IMR-90 (cell line): ENCODE data around the gene TEX11. TPM values are rescaled to one million over a fixed set of nuclear protein-coding genes. Genes with fewer than 3 reads are reported as not detected.

ENCODE experiments used
- ATAC-seq: fragments of 200-7000 bp; cut with Tn5 transposase; 2 replicates; pipeline ENCODE4 v1.9.1; 2020; ENCODE audit warnings: low read depth, mild to moderate bottlenecking, moderate library complexity
- BruUV-seq: library from RNA; stranded (reverse); fragments of 400-500 nt; replicated peaks from 2 replicates; lab custom pipeline; 2021; lab: Mats Ljungman, UMichigan
- CTCF ChIA-PET: fragments of 300-600 bp; formaldehyde crosslinking; extraction: SDS; loops from one replicate; lab custom pipeline; 2021; ENCODE audit warnings: antibody characterized with exemption; lab: Yijun Ruan, JAX
- POLR2A ChIA-PET: fragments of 300-600 bp; sonication (Branson Sonifier 250); formaldehyde crosslinking; loops from one replicate; lab custom pipeline; 2022; ENCODE audit warnings: antibody characterized with exemption; ENCODE audit not compliant: unreplicated experiment; lab: Charles Lee
- DNase-seq: peaks from one replicate; pipeline ENCODE4 v3.0.0; 2013
- H2AFZ ChIP-seq: replicated peaks from 2 replicates; pipeline ENCODE3; 2013; ENCODE audit warnings: low read length, mild to moderate bottlenecking; ENCODE audit not compliant: poor library complexity
- H2AK5ac ChIP-seq: 2 replicates; pipeline ENCODE4 v1.6.1; 2013; ENCODE audit warnings: low read depth, low read length, inconsistent platforms
- H2AK9ac ChIP-seq: replicated peaks from 2 replicates; pipeline ENCODE3; 2013; ENCODE audit warnings: mild to moderate bottlenecking, low read depth, low read length, moderate library complexity; ENCODE audit not compliant: poor library complexity
- H2BK120ac ChIP-seq: 2 replicates; pipeline ENCODE4 v1.6.1; 2013; ENCODE audit warnings: low read depth, low read length, inconsistent platforms
- H2BK15ac ChIP-seq: 3 replicates; pipeline ENCODE4 v1.6.1; 2013; ENCODE audit warnings: low read depth, low read length, inconsistent platforms
- H2BK20ac ChIP-seq: 2 replicates; pipeline ENCODE4 v1.6.1; 2013; ENCODE audit warnings: low read depth, mild to moderate bottlenecking, inconsistent platforms, low read length, moderate library complexity
- H2BK5ac ChIP-seq: 2 replicates; pipeline ENCODE4 v1.6.1; 2013; ENCODE audit warnings: mild to moderate bottlenecking, low read depth, low read length, inconsistent platforms; ENCODE audit not compliant: poor library complexity, severe bottlenecking
- H3K14ac ChIP-seq: replicated peaks from 2 replicates; pipeline ENCODE4 v1.6.1; 2013; ENCODE audit warnings: low read depth, low read length, inconsistent platforms
- H3K18ac ChIP-seq: 2 replicates; pipeline ENCODE4 v1.6.1; 2013; ENCODE audit warnings: low read depth, low read length, control low read depth
- H3K23ac ChIP-seq: 2 replicates; pipeline ENCODE4 v1.6.1; 2013; ENCODE audit warnings: low read depth, low read length, inconsistent platforms
- H3K27ac ChIP-seq: 2 replicates; pipeline ENCODE4 v1.5.1; 2013; ENCODE audit warnings: mild to moderate bottlenecking, control low read depth, low read length; ENCODE audit not compliant: insufficient read depth
- H3K27me3 ChIP-seq: 2 replicates; pipeline ENCODE4 v1.6.1; 2013; ENCODE audit warnings: low read length; ENCODE audit not compliant: control insufficient read depth, insufficient read depth
- H3K36me3 ChIP-seq: 2 replicates; pipeline ENCODE4 v1.6.1; 2013; ENCODE audit warnings: low read length, mixed read lengths; ENCODE audit not compliant: control insufficient read depth, insufficient read depth
- H3K4ac ChIP-seq: 2 replicates; pipeline ENCODE4 v1.6.1; 2013; ENCODE audit warnings: low read depth, low read length, inconsistent platforms
- H3K4me1 ChIP-seq: 2 replicates; pipeline ENCODE4 v1.6.1; 2013; ENCODE audit warnings: low read length, mixed read lengths; ENCODE audit not compliant: control insufficient read depth, insufficient read depth
- H3K4me2 ChIP-seq: 2 replicates; pipeline ENCODE4 v1.6.1; 2013; ENCODE audit warnings: low read depth, mild to moderate bottlenecking, control low read depth, low read length, moderate library complexity
- H3K4me3 ChIP-seq: 2 replicates; pipeline ENCODE4 v1.5.1; 2013; ENCODE audit warnings: low read depth, mild to moderate bottlenecking, control low read depth, low read length, moderate library complexity; ENCODE audit not compliant: insufficient read depth
- H3K56ac ChIP-seq: 2 replicates; pipeline ENCODE4 v1.6.1; 2013; ENCODE audit warnings: low read length, inconsistent platforms; ENCODE audit not compliant: insufficient read depth; ENCODE audit errors: extremely low read depth
- H3K79me1 ChIP-seq, 2 experiments: 2 replicates each; pipeline ENCODE4 v1.6.1; 2013; ENCODE audit warnings: low read length in 2 of 2, inconsistent platforms in 1 of 2, low read depth in 1 of 2
- H3K9ac ChIP-seq: 2 replicates; pipeline ENCODE4 v1.6.1; 2013; ENCODE audit warnings: low read depth, low read length, control low read depth
- H3K9me1 ChIP-seq: 2 replicates; pipeline ENCODE4 v1.6.1; 2013; ENCODE audit warnings: low read length, inconsistent platforms; ENCODE audit not compliant: insufficient read depth
- H3K9me3 ChIP-seq: 2 replicates; pipeline ENCODE4 v1.6.1; 2013; ENCODE audit warnings: low read length; ENCODE audit not compliant: control insufficient read depth, insufficient read depth
- H4K20me1 ChIP-seq: 2 replicates; pipeline ENCODE4 v1.6.1; 2013; ENCODE audit warnings: low read length, inconsistent platforms; ENCODE audit not compliant: insufficient read depth
- H4K5ac ChIP-seq: 2 replicates; pipeline ENCODE4 v1.6.1; 2013; ENCODE audit warnings: mild to moderate bottlenecking, low read depth, low read length, control low read depth
- H4K8ac ChIP-seq, 2 experiments: 2 replicates each; pipeline ENCODE4 v1.6.1; 2013; ENCODE audit warnings: low read depth in 2 of 2, low read length in 2 of 2, control low read depth in 1 of 2, inconsistent platforms in 1 of 2
- H4K91ac ChIP-seq: 2 replicates; pipeline ENCODE4 v1.6.1; 2013; ENCODE audit warnings: low read depth, low read length, inconsistent platforms; ENCODE audit not compliant: insufficient read depth
- BHLHE40 ChIP-seq: fragments of 150-350 bp; IDR thresholded peaks from 2 replicates; pipeline ENCODE4 v1.6.1; 2016; ENCODE audit warnings: mild to moderate bottlenecking, low read depth, low read length
- CEBPB ChIP-seq: IDR thresholded peaks from 2 replicates; pipeline ENCODE4 v1.6.1; 2012; ENCODE audit warnings: low read depth, low read length, improper control_type of control experiment
- CHD1 ChIP-seq: IDR thresholded peaks from 2 replicates; pipeline ENCODE4 v1.6.1; 2012; ENCODE audit warnings: low read depth, low read length, improper control_type of control experiment
- CTCF ChIP-seq: conservative IDR thresholded peaks from 2 replicates; pipeline ENCODE4 v1.5.1; 2012; ENCODE audit warnings: mild to moderate bottlenecking, low read depth, low read length, improper control_type of control experiment
- ELK1 ChIP-seq: fragments of 150-350 bp; IDR thresholded peaks from 2 replicates; pipeline ENCODE4 v1.6.1; 2016; ENCODE audit warnings: low read depth, mild to moderate bottlenecking, low read length, moderate library complexity, borderline replicate concordance
- FOS ChIP-seq: fragments of 150-350 bp; IDR thresholded peaks from 2 replicates; pipeline ENCODE4 v1.6.1; 2016; ENCODE audit warnings: low read depth, low read length
- MAFK ChIP-seq: IDR thresholded peaks from 2 replicates; pipeline ENCODE4 v1.6.1; 2012; ENCODE audit warnings: low read depth, low read length, improper control_type of control experiment
- MAZ ChIP-seq: IDR thresholded peaks from 2 replicates; pipeline ENCODE4 v1.6.1; 2012; ENCODE audit warnings: low read depth, mild to moderate bottlenecking, low read length, improper control_type of control experiment, moderate library complexity, borderline replicate concordance
- MXI1 ChIP-seq: IDR thresholded peaks from 2 replicates; pipeline ENCODE4 v1.6.1; 2012; ENCODE audit warnings: low read depth, mild to moderate bottlenecking, low read length, moderate library complexity, borderline replicate concordance
- NFE2L2 ChIP-seq: fragments of 150-350 bp; IDR thresholded peaks from 2 replicates; pipeline ENCODE4 v1.6.1; 2016; ENCODE audit warnings: low read depth, mild to moderate bottlenecking, low read length
- POLR2A ChIP-seq: IDR thresholded peaks from 2 replicates; pipeline ENCODE4 v1.6.1; 2012; ENCODE audit warnings: mild to moderate bottlenecking, low read depth, low read length
- RAD21 ChIP-seq: IDR thresholded peaks from 2 replicates; pipeline ENCODE4 v1.6.1; 2012; ENCODE audit warnings: low read length, improper control_type of control experiment
- RCOR1 ChIP-seq: IDR thresholded peaks from 2 replicates; pipeline ENCODE4 v1.6.1; 2012; ENCODE audit warnings: mild to moderate bottlenecking, low read length, improper control_type of control experiment; ENCODE audit not compliant: insufficient replicate concordance
- RFX5 ChIP-seq: IDR thresholded peaks from 2 replicates; pipeline ENCODE4 v1.8.0; 2012; ENCODE audit warnings: low read depth, mild to moderate bottlenecking, low read length, moderate library complexity
- SMC3 ChIP-seq: fragments of 150-350 bp; IDR thresholded peaks from 2 replicates; pipeline ENCODE4 v1.6.1; 2016; ENCODE audit warnings: low read depth, mild to moderate bottlenecking, antibody characterized with exemption, low read length, moderate library complexity
- WGBS, 2 experiments: methylation state at CpG; one replicate each; pipeline versions ENCODE4 v1.1.5 to v1.1.7; 2013; ENCODE audit warnings: missing lambda C conversion rate in 2 of 2; ENCODE audit not compliant: insufficient read length in 1 of 2; ENCODE audit errors: extremely low coverage in 2 of 2; 5-methylcytosine and 5-hydroxymethylcytosine counted together
- dilution Hi-C: fragments of 300-500 bp; cut with HindIII; formaldehyde crosslinking; loops from one replicate; pipeline ENCODE4 v1.14.3; 2018; ENCODE audit warnings: low sequenced_read_pairs; ENCODE audit not compliant: unreplicated experiment
- in situ Hi-C: fragments of 300-500 bp; cut with MboI; formaldehyde crosslinking; loops from 3 replicates; pipeline ENCODE4 v1.14.3; 2019; ENCODE audit warnings: low sequenced_read_pairs, inconsistent platforms, mixed read lengths
- intact Hi-C: fragments of 100-400 bp; cut with micrococcal nuclease; formaldehyde crosslinking; loops from 2 replicates; pipeline ENCODE4 v1.10.0; 2022
- polyA plus RNA-seq, 3 experiments: library from polyadenylated mRNA; depleted of rRNA; stranded (reverse); fragments of >200 nt; gene quantifications; 2 replicates each; pipeline ENCODE4 v1.2.3, GENCODE V29; 2012; ENCODE audit warnings: low replicate concordance in 1 of 3
- total RNA-seq: library from RNA; depleted of rRNA; stranded (reverse); fragments of >200 nt; gene quantifications from 2 replicates; pipeline ENCODE4 v1.2.3, GENCODE V29; 2012
- TF ChIP-seq, protein P1 (sequence below): fragments of 150-350 bp; IDR thresholded peaks from 2 replicates; pipeline ENCODE4 v1.6.1; 2017; ENCODE audit warnings: mild to moderate bottlenecking, antibody characterized with exemption, low read length, low read depth

The TEX11 gene
- total and polyA plus RNA-seq, 2 of the 4 experiments (the other 2 are of a cell fraction) = not detected

GRCh38 chrX:70592091-70592490, 316.4 kb downstream of the TEX11 start:
- H3K9ac ChIP-seq = no peak overlapping the region
- H3K18ac ChIP-seq = no peak overlapping the region
- H3K9me1 ChIP-seq = no peaks in the 10 kb centered on the region
- H3K56ac ChIP-seq = no peak overlapping the region
- ATAC-seq (peak; percentile 78), DNase-seq (peak; percentile 63)
- no peak overlapping the region for H2AFZ ChIP-seq
- BruUV-seq = no TSS peak
- H3K27me3 ChIP-seq = no peaks in the 10 kb centered on the region
- H3K27ac ChIP-seq = no peak overlapping the region
- no peak overlapping the region for H3K4ac ChIP-seq
- H3K79me1 ChIP-seq = no peaks in the 10 kb centered on the region
- no peak overlapping the region for H2BK120ac ChIP-seq
- no peak overlapping the region for H4K5ac ChIP-seq
- ChIA-PET CTCF (no interaction called here), POLR2A (interaction anchor here (0.5 kb wide), 1 partner anchor 104 kb away, joined by 3 read pairs; no protein-coding TSS in a partner anchor)
- no CpG with 5 or more reads among the region's 1 CpG for WGBS, 2 experiments
- H3K36me3 ChIP-seq = no peaks in the 10 kb centered on the region
- no peaks in the 10 kb centered on the region for H4K20me1 ChIP-seq
- no peak overlapping the region for H3K4me3 ChIP-seq
- no peak for TF ChIP-seq MAZ
- TF ChIP-seq RAD21 = no peak
- TF ChIP-seq, protein P1, sequence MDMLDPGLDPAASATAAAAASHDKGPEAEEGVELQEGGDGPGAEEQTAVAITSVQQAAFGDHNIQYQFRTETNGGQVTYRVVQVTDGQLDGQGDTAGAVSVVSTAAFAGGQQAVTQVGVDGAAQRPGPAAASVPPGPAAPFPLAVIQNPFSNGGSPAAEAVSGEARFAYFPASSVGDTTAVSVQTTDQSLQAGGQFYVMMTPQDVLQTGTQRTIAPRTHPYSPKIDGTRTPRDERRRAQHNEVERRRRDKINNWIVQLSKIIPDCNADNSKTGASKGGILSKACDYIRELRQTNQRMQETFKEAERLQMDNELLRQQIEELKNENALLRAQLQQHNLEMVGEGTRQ = no peak
- no peak for TF ChIP-seq CTCF
- TF ChIP-seq MAFK = no peak
- no peak for TF ChIP-seq BHLHE40
- TF ChIP-seq RCOR1 = no peak
- no peak for TF ChIP-seq POLR2A
- TF ChIP-seq CHD1 = no peak
- no peak for TF ChIP-seq SMC3
- no peak for TF ChIP-seq NFE2L2
- TF ChIP-seq MXI1 = no peak
- no peak for TF ChIP-seq FOS
- no peak for TF ChIP-seq RFX5
- no peak for TF ChIP-seq CEBPB
- no peak for TF ChIP-seq ELK1
- no peak overlapping the region for H3K4me2 ChIP-seq
- H2BK5ac ChIP-seq = no peak overlapping the region
- intact Hi-C loops = no loop called here
- H3K14ac ChIP-seq = no peak overlapping the region
- H4K91ac ChIP-seq = no peak overlapping the region
- dilution Hi-C loops = no loop called here
- H3K4me1 ChIP-seq = no peaks in the 10 kb centered on the region
- no peaks in the 10 kb centered on the region for H3K9me3 ChIP-seq
- H2BK20ac ChIP-seq = no peak overlapping the region
- no peak overlapping the region for H2BK15ac ChIP-seq
- H3K23ac ChIP-seq = no peak overlapping the region
- no peak overlapping the region for H2AK9ac ChIP-seq
- in situ Hi-C loops = no loop called here
- no peak overlapping the region for H2AK5ac ChIP-seq
- H4K8ac ChIP-seq = no peak overlapping the region
